GM19099 (cell line): Measurements from ENCODE around the gene KRTDAP.

ENCODE experiments used
- POLR2A ChIP-seq: IDR thresholded peaks from 3 replicates; pipeline ENCODE4 v1.6.1; 2011; ENCODE audit warnings: low read depth; ENCODE audit not compliant: insufficient read length; ENCODE audit errors: extremely low read depth

KRTDAP gene

DNA sequence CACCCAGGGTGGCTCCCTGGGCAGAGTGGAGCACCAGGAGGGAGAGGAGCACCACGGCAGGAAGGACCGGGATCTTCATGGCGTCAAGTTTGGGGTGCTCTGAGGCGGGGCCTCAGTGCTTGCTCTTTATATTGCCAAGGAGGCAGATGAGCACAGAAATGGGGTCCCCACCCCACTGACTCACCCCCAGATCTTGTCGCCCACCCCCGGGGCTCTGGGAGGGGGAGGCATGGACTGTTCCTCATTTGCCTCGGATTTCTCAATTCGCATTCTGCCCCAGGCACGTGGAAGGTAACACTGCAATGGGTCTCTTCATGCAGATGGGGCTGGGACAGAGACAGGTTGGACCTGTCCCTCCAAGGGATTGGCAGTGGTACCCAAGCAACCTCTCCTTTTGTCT lies at the start of gene KRTDAP:
TSS of gene KRTDAP (minus strand) at position 101 of the 400 bp plus-strand sequence. CDS start at position 79, 22 bp downstream.
- no peak for TF ChIP-seq POLR2A

- no peak for TF ChIP-seq POLR2A
These were observed 49.6 kb upstream of the KRTDAP start for GRCh38 chr19:35539850-35540249.

DNA sequence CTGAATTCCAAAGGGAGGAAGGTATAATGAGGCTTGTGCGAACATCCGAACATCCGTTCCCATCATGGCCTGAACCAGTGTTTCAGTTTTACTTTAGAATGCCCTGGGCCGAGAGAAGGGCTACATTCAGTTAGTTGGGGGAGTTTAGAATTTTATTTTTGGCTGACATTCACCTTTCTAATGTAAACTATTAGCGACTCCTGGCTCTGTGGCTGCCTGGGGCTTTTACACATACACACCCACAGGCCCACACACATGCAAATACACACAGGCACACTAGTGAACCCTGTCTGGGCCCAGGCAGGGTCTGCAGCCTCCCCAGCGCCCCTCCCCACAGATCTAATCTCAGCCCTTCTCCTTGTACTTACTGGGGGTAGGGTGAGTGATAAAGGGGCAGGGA lies 49.0 kb upstream of the KRTDAP start:
- no peak for TF ChIP-seq POLR2A

- no peak for TF ChIP-seq POLR2A
These were observed 44.7 kb upstream of the KRTDAP start for GRCh38 chr19:35534803-35535480.

DNA sequence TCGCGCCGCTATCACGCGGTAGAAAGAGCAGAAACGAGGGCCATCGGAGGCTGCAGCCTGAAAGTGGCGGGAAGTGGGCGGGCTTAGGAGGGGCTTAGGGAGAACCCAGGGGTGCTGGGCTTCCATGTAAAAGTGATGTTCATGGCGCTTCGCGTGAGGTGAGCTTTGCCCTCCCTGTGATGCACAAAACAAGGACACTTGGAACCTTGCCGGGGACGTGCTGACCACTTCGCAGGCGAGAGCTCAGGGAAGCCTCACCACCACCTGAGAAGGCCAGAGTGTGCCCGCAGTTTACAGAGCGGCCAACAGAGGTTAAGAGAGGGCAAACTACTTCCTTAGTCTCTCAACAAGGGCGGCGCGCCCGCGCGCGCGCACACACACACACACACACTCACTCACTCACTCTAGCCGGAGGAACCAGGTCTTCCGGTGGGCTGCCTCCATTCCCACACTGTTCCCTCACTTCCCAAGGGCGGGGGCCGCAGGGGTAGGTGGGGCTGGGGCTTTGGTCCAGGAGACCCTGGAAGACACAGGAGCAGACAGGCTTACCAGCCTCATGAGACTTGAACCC lies 43.6 kb upstream of the KRTDAP start:
- TF ChIP-seq POLR2A = no peak

- no peak for TF ChIP-seq POLR2A
These were observed 43.0 kb upstream of the KRTDAP start, which contains the start of gene GAPDHS for GRCh38 chr19:35533201-35533821. GAPDHS (plus strand) TSS chr19:35533456; CDS start chr19:35533528, 72 bp downstream.

- TF ChIP-seq POLR2A = no peak
These were observed 41.0 kb upstream of the KRTDAP start for GRCh38 chr19:35531291-35531690.

- no peak for TF ChIP-seq POLR2A
These were observed 39.3 kb upstream of the KRTDAP start for GRCh38 chr19:35529241-35530218.

DNA sequence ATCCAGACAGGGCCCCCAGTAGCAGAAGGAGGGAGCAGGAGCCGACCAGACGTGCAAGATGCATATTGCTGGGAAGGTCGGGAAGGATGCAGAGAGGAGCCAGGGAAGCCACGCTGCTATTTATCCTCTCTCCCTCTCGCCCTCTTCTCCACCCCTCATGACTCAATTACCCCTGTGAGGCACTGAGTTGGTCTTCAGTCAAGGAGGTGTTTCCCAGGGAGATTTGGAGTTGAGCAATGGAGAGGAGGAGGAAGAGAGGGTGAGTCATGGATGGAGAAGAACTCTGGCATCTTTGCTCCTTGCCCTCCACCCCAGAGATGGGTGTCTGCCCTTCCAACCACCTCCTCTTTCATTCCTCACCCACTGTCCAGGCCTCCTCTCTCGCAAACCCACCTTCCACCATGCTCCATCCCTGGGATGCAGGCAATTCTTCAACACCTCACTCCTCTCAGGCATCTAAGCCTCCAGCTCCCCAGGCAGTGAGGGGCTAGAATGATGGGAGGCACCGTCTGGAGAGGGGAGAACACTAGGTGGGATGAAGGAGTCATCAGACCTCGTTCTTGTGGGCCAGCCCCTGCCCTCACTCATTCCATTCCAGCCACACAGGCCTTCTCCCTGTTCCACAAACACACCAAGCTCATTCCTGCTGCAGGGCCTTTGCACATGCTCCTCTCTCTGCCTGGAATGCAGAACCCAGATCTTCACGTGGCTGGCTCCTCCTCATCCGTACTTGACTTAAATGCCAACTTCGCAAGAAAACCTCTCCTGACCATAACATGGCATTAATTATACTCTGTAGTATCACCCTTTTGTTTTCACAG lies 38.2 kb upstream of the KRTDAP start, which contains the start of gene SBSN:
TSS of gene SBSN (minus strand) at position 94 of the 821 bp plus-strand sequence. CDS start at position 64, 30 bp downstream.
- TF ChIP-seq POLR2A = no peak

- TF ChIP-seq POLR2A = no peak
These were observed 35.6 kb upstream of the KRTDAP start for GRCh38 chr19:35525873-35526272.

GRCh38 chr19:35524181-35524837 lies 34.0 kb upstream of the KRTDAP start:
- no peak for TF ChIP-seq POLR2A

DNA sequence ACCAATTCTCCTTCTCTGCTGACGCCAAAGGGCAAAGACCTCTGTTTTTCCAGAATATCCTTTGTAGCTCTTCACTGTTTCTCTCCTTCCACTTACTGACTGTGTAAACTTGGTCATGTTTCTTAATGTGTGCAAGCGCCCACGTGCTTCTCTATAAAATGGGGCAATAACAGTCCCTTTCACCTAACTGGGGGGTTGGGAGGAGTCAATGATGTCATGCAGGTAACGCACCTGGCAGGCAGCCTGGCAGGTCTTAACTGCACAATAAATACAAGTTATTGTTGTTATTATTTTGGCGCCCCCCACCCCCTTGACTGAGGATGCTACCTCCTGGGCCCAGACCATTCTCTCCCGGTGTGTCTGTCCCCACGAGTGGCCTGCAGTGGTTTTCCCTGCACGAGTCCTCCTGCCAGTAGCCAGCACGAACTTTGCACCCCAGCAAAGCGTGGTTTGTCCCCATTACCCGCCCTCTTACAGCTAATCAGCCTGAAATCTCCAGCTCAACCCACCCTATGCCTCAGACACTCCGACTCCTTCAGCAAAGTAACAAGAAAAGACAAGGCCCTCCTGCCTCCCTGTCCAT lies 32.6 kb upstream of the KRTDAP start:
- TF ChIP-seq POLR2A = no peak

- no peak for TF ChIP-seq POLR2A
These were observed 31.0 kb upstream of the KRTDAP start for GRCh38 chr19:35521124-35521743.
